HG03103 (cell line): ENCODE data around the gene NLRP1.

Source experiments
- ATAC-seq: cut with Tn5 transposase; IDR thresholded peaks from one replicate; pipeline ENCODE4 v1.9.1; 2021; ENCODE audit warnings: low read depth; ENCODE audit not compliant: unreplicated experiment

The NLRP1 gene

GRCh38 chr17:5558815-5559785 is 25.2 kb downstream of the NLRP1 start:
- ATAC-seq: no peak

- no peak for ATAC-seq
These were observed 26.3 kb downstream of the NLRP1 start for GRCh38 chr17:5557990-5558389.

- no peak for ATAC-seq
These were observed 26.8 kb downstream of the NLRP1 start for GRCh38 chr17:5557485-5557884.

GRCh38 chr17:5555254-5555653 is 29.1 kb downstream of the NLRP1 start:
- no peak for ATAC-seq

DNA sequence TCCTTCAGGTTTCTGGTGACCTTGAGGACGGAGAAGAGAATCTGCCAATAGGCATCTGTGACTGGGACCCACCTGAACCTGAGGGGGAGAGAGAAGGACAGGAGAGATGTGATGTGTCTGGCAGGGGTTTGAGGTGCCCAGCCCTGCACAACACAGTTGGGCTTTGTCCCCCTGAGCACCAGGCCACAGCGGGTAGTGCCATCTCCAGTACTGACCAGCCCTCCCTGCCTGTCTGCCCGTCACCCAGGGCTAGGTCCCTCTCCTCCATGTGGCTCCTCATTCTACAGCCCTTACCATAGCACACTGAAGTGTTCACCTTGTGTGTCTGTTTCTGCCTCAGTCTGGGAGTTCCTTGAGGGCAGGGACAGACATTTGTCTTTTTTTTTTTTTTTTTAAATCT is 30.8 kb downstream of the NLRP1 start:
- no peak for ATAC-seq

GRCh38 chr17:5552841-5553240 is 31.5 kb downstream of the NLRP1 start:
- no peak for ATAC-seq

GRCh38 chr17:5545051-5545987 is 39.0 kb downstream of the NLRP1 start:
- no peak for ATAC-seq

- no peak for ATAC-seq
These were observed 40.2 kb downstream of the NLRP1 start for GRCh38 chr17:5544115-5544514.

DNA sequence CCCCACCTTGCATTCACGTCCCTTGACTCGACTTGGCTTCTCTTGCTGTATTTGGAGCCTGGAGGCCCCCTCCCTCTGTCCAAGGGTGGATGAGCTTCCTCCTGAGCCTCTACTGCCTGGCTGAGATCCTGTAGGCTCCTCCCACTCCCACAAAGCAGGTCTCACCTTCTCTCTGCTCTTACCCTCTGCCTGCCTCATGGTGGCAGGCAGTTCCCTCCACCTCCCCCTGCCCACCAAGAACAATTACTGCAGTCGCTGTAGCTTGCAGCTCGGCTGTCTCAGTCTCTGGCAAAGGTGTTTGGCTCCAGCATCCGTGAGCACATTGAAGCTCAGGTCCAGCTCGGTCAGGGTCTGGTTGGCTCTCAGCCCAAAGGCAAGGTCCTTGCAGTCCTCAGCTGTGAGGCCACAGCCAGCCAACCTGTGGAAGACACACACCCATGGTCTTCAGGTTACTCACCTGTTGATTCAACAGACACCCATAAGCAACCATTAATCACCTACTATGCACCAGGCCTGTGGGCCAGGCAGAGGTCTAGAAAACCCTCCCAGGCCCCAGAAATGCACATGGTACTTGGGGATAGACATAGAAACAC is 42.6 kb downstream of the NLRP1 start:
- no peak for ATAC-seq

GRCh38 chr17:5540321-5540720 is 44.0 kb downstream of the NLRP1 start:
- no peak for ATAC-seq

GRCh38 chr17:5539286-5539685 is 45.0 kb downstream of the NLRP1 start:
- ATAC-seq: no peak

GRCh38 chr17:5536866-5537650 is 47.3 kb downstream of the NLRP1 start:
- ATAC-seq: no peak

DNA sequence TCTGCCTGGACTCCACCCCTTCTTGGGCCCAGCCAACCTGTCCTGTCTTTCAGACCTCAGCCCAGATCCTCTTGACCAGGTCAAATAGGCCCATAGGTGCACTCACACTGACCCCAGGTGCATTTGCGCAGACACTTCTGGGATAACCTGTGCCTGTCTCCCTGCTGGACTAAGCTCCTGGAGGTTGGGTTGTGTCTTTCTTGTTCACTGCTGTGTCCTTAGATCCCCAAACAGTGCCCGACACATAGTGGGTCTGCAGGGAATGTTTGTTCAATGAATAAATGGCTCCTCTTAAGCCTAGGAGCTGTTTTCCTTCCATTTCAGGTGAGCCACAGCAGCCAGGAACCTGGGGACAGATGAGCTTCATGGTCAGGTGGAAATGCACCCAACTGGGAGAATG is 48.9 kb downstream of the NLRP1 start:
- ATAC-seq: no peak

- ATAC-seq: no peak
These were observed 50.6 kb downstream of the NLRP1 start for GRCh38 chr17:5533486-5534315.

DNA sequence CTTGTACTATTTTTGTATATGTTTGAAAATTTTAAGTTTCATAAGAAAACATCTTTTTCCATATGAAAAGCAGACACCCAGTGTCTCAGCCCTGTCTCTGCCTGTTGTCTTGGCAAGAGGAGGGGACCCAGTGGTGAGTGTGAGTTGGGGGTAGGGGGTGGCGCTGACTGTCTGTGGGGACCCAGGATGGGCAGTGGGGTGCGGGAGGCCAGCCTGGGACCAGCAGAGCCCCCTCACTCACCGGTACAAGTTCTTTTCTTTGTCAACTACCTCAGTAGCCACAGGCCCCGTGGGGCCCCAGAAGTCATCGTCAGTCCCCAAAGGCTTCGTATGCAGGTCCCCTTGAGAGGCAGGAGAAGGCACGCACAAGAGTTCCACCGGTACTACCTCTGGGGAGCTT is 51.7 kb downstream of the NLRP1 start:
- no peak for ATAC-seq

DNA sequence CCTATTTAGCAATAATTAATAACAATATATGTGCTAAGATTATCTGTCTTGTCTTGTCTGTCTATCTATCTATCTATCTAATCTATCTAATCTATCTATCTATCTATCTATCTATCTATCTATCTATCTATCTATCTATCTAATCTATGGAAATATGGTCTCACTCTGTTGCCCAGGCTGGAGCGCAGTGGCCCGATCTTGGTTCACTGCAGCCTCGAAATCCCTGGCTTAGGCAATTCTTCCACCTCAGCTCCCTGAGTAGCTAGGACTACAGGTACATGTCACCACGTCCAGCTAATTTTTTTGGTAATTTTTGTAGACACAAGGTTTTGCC is 53.3 kb downstream of the NLRP1 start:
- ATAC-seq: no peak

DNA sequence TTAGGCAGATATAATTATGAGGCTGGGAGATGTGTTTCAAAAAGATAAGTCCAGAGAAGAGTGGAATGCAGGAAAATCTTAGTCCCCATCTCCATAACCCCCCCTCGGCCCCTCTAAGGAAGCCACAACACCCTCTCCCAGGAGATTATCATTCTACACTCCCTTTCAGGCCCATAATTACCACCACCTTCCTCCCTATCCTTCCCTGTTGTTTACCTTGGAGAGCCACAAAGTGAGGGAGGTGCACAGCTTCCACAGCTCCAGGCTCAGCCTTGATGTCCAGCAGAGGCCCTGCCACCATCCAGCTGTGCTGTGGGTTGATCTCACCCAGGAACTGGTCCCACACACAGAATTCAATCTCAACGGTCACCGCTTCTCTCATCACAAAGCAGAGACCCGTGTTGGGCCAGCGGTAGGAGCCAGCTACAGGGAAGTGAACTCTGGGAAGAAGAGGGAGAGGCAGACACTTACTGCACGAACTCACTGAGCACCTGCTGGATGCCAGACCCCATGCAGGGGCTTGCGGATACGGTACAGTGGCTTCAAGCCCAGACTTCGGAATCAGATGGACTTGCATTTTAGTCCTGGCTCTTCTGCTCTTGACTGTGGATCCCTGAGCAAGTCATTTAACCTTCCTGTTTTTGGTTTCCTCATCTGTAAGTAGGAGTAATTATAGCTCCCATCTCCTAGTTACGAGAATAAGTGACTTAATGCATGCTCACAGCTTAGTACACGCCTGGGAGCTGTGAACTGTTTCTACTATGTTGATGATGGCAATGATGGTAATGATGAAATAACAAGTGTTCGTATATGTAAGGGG is 53.8 kb downstream of the NLRP1 start:
- ATAC-seq: no peak

DNA sequence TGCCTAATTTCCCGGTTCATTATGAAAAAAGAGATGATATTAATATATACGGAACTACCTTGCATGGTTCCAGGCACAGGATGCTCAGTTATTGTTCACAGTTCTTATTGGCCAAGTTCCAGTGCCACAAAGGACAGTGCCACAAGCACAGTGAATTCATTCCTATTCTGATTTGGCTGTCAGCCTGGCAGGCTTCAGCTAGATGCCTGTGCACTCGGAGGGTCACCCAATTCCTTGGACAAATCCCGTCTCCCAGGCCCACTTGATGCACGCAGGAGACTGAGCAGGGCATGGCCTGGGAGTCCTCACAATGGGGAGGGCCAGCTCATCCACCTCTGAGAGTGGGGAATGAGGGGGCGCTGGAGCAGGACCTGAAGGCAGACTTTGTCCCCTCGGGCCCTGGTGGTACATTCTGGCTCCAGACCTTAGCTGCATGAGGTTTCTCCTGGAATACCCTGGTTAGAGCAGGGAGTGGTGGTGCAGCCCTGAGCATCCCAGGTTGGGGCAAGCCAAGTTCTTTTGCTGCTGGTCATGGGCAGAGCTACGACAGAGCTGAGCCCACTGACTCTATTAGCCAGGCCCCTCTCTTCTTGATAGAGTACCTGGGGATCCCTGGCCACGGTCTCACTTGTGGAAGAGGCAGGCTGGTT is 56.6 kb downstream of the NLRP1 start:
- no peak for ATAC-seq
